Measurements from ENCODE around the gene TBX10.
"Not testable (repeated sequence)": the region's sequence is repeated elsewhere in the genome, so short reads cannot be mapped to it uniquely, and the experiment has no call there.

The TBX10 gene

GRCh38 chr11:67644472-67645418 is 5.2 kb upstream of the TBX10 start:
- no peak for DNase-seq

GRCh38 chr11:67644042-67644441 is 4.5 kb upstream of the TBX10 start:
- DNase-seq: no peak

- no peak for DNase-seq
These were observed 2.9 kb upstream of the TBX10 start for GRCh38 chr11:67642173-67643120.

- DNase-seq: no peak
These were observed 2.0 kb upstream of the TBX10 start for GRCh38 chr11:67641338-67642172.

- no peak for DNase-seq
These were observed 1.3 kb upstream of the TBX10 start for GRCh38 chr11:67640758-67641337.

GRCh38 chr11:67640021-67640757 is 626 bp upstream of the TBX10 start:
- DNase-seq: peak; percentile 57

- DNase-seq: no peak
These were observed 777 bp downstream of the TBX10 start for GRCh38 chr11:67638535-67639437.

- DNase-seq: not testable (repeated sequence)
These were observed 2.1 kb downstream of the TBX10 start for GRCh38 chr11:67637441-67637840.

- no peak for DNase-seq
These were observed 2.6 kb downstream of the TBX10 start for GRCh38 chr11:67636962-67637361.

GRCh38 chr11:67635231-67635521 is 4.4 kb downstream of the TBX10 start:
- no peak for DNase-seq

GRCh38 chr11:67634366-67635230 is 5.0 kb downstream of the TBX10 start:
- no peak for DNase-seq

- DNase-seq: no peak
These were observed 5.7 kb downstream of the TBX10 start for GRCh38 chr11:67633758-67634365.

GRCh38 chr11:67632982-67633755 is 6.4 kb downstream of the TBX10 start:
- no peak for DNase-seq

- DNase-seq: no peak
These were observed 7.2 kb downstream of the TBX10 start for GRCh38 chr11:67632175-67632981.

- DNase-seq: no peak
These were observed 7.7 kb downstream of the TBX10 start for GRCh38 chr11:67631853-67632174.

- no peak for DNase-seq
These were observed 8.2 kb downstream of the TBX10 start for GRCh38 chr11:67631411-67631810.

GRCh38 chr11:67630943-67631331 is 8.6 kb downstream of the TBX10 start:
- DNase-seq: no peak
